Adrenal gland (tissue), 12 donors: ENCODE results near the gene CFAP53. TPM values are rescaled to one million over a fixed set of nuclear protein-coding genes. Genes with fewer than 3 reads are reported as not detected.

ENCODE experiments used
- DNase-seq, 7 donors: peaks; one replicate each; pipeline ENCODE4 v3.0.0-alpha.2; 2019 to 2020
- H3K27ac ChIP-seq, 5 donors: fragments of 200-600 bp; sonication (generic) in 4 of 5; 1 replicate in 3 of 5; 2 replicates in 2 of 5; pipeline versions ENCODE4 v1.5.1 to v1.8.0; 2016 to 2020; ENCODE audit warnings: mild to moderate bottlenecking in 1 of 5
- H3K27me3 ChIP-seq: fragments of 200-600 bp; 2 replicates; pipeline ENCODE4 v1.8.0; 2021
- H3K36me3 ChIP-seq, 2 donors: fragments of 200-600 bp; replicated peaks in 1 of 2; 1 replicate in 1 of 2; 2 replicates in 1 of 2; pipeline versions ENCODE4 v1.5.1 to v1.8.0; 2018 to 2022
- H3K4me1 ChIP-seq, 2 donors: fragments of 200-600 bp; replicated peaks in 1 of 2; 1 replicate in 1 of 2; 2 replicates in 1 of 2; pipeline versions ENCODE4 v1.5.1 to v1.8.0; 2018 to 2021
- H3K4me3 ChIP-seq, 4 donors: fragments of 200-600 bp; sonication (generic) in 3 of 4; one replicate each; pipeline ENCODE4 v1.5.1; 2016 to 2018
- H3K9me3 ChIP-seq, 3 donors: fragments of 200-600 bp; sonication (generic) in 1 of 3; replicated peaks in 1 of 3; 1 replicate in 2 of 3; 2 replicates in 1 of 3; pipeline versions ENCODE4 v1.5.1 to v1.8.0; 2016 to 2021
- POLR2A ChIP-seq, 2 donors: fragments of 450-650 bp; IDR thresholded peaks; one replicate each; pipeline ENCODE4 v1.6.1; 2017; ENCODE audit warnings: antibody characterized with exemption in 2 of 2, mild to moderate bottlenecking in 2 of 2, moderate library complexity in 1 of 2
- WGBS, 4 donors: extraction: QIAGEN DNeasy Blood & Tissue Kit in 2 of 4; methylation state at CpG; one replicate each; pipeline versions ENCODE4 v1.1.5 to v1.1.7; 2013 to 2017; 5-methylcytosine and 5-hydroxymethylcytosine counted together
- intact Hi-C, 2 donors: fragments of 100-400 bp; cut with DNase I; formaldehyde crosslinking; loops; one replicate each; pipeline versions ENCODE4 v1.14.1 to v1.15.0; 2022 to 2023
- polyA plus RNA-seq, 3 donors: library from polyadenylated mRNA; stranded (reverse); fragments of 200-250 nt in 2 of 3; fragments of 350-450 nt in 1 of 3; fragmentation: Illumina TruSeq in 1 of 3; extraction: RNeasy Lipid Tissue Mini Kit (QIAGEN cat#74804) in 1 of 3; gene quantifications; one replicate each; pipeline ENCODE4 v1.2.3, GENCODE V29; 2013 to 2014
- total RNA-seq, 9 donors: library from RNA; depleted of rRNA in 4 of 9; stranded (reverse); fragments of >200 nt in 4 of 9; fragments of 120-200 nt in 1 of 9; fragmentation: NEBNext Ultra II Directional in 1 of 9; extraction: Animal tissue kit (Norgen Biotek cat#: 25700) in 1 of 9; gene quantifications; one replicate each; pipeline versions ENCODE4 v1.1.0 to v1.2.4, GENCODE V29; 2013 to 2023
- TF ChIP-seq, protein P1 (sequence below), 6 experiments: fragments of 450-650 bp in 4 of 6; fragments of 200-600 bp in 2 of 6; sonication (generic) in 1 of 6; IDR thresholded peaks; 1 replicate in 5 of 6; 2 replicates in 1 of 6; pipeline versions ENCODE4 v1.5.1 to v1.8.0; 2016 to 2021; ENCODE audit warnings: antibody characterized with exemption in 6 of 6, mild to moderate bottlenecking in 2 of 6, moderate library complexity in 1 of 6
- donor health status: healthy with polysubstance abuse.
- donor health status: Bipolar disorder and iron deficiency.
- donor health status: DM: yes; HTN: yes; CAD: no.
- donor health status: DM: no; HTN: no; CAD: no.
- donor health status: DM: no; HTN: no; CAD: no.
- donor health status: DM: yes; HTN: yes; CAD: no.

CFAP53 gene
- total and polyA plus RNA-seq, 12 donors, result 0.53 to 4.3 (median 1.3) TPM

DNA sequence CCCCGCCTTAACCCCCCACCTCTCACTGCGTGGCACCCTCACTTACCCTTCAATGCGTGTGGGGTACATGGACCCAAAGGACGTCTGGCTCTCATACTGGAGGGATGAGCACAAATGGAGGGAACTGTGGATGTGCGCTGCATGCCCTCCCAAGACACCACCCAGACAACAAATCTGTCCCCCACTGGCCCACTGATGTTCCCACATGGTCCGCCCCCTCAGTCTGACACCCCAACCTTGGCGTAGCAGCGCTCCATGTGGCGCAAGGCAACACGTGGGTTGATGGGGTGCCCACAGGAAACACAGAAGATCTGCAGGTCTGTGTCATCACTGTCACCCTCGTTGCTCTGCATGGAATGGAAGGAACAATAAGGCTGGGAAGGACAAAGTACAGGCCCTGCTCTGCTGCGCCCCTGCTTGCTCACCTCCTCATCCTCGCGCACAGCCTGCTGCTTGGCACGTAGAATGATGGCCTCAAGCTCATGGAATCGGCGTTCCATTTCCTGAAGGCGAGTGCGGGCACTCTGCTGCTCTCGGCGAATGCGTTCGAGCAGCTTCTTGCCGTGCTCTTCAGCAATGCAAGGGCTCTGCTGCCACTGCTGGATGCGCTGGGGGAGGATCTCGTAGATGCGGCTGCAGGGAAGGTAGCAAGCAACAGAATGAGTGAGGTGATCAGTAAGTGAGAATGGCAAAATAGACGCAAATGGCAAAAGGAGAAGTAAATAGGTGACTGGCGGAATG lies 17.3 kb upstream of the CFAP53 start:
- H3K9me3 ChIP-seq, result no peaks in the 10 kb centered on the region
- WGBS, 4 donors, result 92 to 95% (median 93%) methylated on average over 28 to 29 of the region's 29 CpGs
- no peak for TF ChIP-seq POLR2A (IDR thresholded peaks at IDR 0.05)
- TF ChIP-seq, protein P1, sequence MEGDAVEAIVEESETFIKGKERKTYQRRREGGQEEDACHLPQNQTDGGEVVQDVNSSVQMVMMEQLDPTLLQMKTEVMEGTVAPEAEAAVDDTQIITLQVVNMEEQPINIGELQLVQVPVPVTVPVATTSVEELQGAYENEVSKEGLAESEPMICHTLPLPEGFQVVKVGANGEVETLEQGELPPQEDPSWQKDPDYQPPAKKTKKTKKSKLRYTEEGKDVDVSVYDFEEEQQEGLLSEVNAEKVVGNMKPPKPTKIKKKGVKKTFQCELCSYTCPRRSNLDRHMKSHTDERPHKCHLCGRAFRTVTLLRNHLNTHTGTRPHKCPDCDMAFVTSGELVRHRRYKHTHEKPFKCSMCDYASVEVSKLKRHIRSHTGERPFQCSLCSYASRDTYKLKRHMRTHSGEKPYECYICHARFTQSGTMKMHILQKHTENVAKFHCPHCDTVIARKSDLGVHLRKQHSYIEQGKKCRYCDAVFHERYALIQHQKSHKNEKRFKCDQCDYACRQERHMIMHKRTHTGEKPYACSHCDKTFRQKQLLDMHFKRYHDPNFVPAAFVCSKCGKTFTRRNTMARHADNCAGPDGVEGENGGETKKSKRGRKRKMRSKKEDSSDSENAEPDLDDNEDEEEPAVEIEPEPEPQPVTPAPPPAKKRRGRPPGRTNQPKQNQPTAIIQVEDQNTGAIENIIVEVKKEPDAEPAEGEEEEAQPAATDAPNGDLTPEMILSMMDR (IDR thresholded peaks at IDR 0.05), result no peak
- intact Hi-C loops, result no loop called here
- no peak overlapping the region for H3K4me3 ChIP-seq
- H3K27ac ChIP-seq, result peak overlapping the region in 1 of 5 donors; percentile 68
- peaks cover 23 to 32% of the 10 kb centered on the region in 2 donors for H3K4me1 ChIP-seq
- H3K36me3 ChIP-seq, result peaks cover 0 to 37% of the 10 kb centered on the region in 2 donors
- DNase-seq, result no peak
- H3K27me3 ChIP-seq, result no peaks in the 10 kb centered on the region

DNA sequence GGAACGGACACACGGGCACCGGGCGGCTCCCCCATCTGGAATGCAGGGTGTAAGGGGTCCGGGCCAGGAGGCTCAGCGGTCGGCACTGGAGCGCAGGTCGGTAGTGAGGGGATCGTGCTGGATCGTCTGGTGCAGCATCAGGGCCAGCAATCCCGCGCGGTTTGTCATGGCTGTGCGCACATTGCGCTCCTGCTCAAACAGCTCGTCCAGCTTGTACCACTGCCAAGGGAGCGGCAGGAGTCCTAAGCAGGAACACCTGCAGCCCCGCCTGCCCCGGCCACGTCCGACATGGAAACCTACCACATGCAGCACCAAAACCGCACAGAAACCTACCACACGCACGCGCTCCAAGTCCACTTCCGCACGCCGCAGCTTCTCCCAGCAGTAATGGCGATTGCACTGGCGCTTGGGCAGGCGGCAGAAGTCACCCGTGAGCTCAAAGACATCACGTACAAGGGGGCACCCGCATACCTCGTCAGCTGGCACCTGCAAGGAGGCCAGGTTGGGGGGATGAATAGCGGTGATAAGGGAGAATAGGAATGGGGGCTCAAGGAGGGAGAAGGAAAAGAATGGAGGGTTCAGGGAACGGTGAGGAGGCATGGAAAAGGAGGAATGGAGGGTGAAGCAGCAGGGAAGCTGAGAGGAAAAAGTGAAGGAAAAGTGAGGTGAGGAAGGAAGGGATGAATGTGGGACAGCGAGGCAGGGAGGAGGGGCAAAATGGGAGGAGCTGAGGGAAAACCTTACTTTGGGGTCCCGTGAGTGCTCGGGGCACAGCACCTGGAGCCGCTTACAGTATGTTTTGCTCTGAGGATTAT lies 16.4 kb upstream of the CFAP53 start:
- TF ChIP-seq, protein P1 (IDR thresholded peaks at IDR 0.05), result no peak
- no peak for TF ChIP-seq POLR2A (IDR thresholded peaks at IDR 0.05)
- Histone ChIP-seq H3K27me3 (no peaks in the 10 kb centered on the region), H3K4me1 (peaks cover 23 to 33% of the 10 kb centered on the region in 2 donors), H3K27ac (no peak overlapping the region), H3K4me3 (no peak overlapping the region), H3K36me3 (peaks cover 0 to 38% of the 10 kb centered on the region in 2 donors), H3K9me3 (no peaks in the 10 kb centered on the region)
- DNase-seq, result no peak
- intact Hi-C loops, result no loop called here
- 94 to 95% (median 95%) methylated on average over 28 to 42 of the region's 42 CpGs for WGBS, 4 donors

DNA sequence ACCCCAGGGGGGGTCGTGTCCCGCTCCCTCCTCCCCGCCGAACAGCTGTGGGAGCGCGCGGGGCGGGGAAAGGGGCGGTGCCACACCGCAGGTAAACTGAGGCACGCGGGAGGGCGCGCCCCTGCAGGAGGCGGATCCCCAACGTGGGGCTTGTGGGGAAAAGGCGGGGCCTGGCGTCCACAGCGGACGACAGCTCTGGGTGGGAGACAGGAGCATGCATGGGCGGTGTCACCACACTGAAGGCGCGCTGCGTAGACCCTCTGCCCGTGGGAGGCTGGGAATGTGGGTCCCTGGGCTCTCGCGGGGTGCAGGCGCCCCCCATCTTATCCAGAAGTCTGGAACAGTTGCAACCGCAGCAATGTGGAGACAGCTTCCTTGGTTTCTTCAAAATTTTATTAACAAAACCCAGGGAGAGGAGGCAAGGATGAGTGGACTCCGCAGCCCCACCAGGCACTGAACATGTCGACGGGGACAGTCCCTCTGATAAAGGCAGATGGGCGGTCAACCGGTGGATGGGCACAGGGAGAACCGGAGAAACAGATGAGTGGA lies 15.8 kb upstream of the CFAP53 start:
- TF ChIP-seq, protein P1 (IDR thresholded peaks at IDR 0.05), result no peak
- TF ChIP-seq POLR2A (IDR thresholded peaks at IDR 0.05), result no peak
- Histone ChIP-seq H3K9me3 (no peaks in the 10 kb centered on the region), H3K27me3 (no peaks in the 10 kb centered on the region), H3K4me3 (peak overlapping the region; percentile 44 to 94 (median 68)), H3K36me3 (peaks cover 0 to 39% of the 10 kb centered on the region in 2 donors), H3K4me1 (peaks cover 23 to 33% of the 10 kb centered on the region in 2 donors), H3K27ac (peak overlapping the region; percentile 74 to 96 (median 91))
- intact Hi-C loops, result no loop called here
- 33 to 65% (median 43%) methylated on average over 14 to 35 of the region's 35 CpGs for WGBS, 4 donors
- DNase-seq, result peak in 1 of 7 donors; percentile 65
